H1 (cell line): Measurements from ENCODE around the gene BAX. TPM values are rescaled to one million over a fixed set of nuclear protein-coding genes. Genes with fewer than 3 reads are reported as not detected.

Experiments used
- ASH2L ChIP-seq: fragments of 200-600, 300-600 bp; sonication (generic); IDR thresholded peaks from one replicate; pipeline ENCODE4 v1.7.1; 2017; ENCODE audit warnings: low read length
- BCL11A ChIP-seq, 2 experiments: IDR thresholded peaks; one replicate each; pipeline ENCODE4 v1.6.1; 2011; ENCODE audit warnings: low read depth in 2 of 2, low read length in 2 of 2, mild to moderate bottlenecking in 2 of 2
- CTBP2 ChIP-seq: IDR thresholded peaks from 2 replicates; pipeline ENCODE4 v1.7.0; 2011; ENCODE audit warnings: borderline replicate concordance, mild to moderate bottlenecking, moderate library complexity, mixed read lengths, low read length; ENCODE audit not compliant: insufficient read depth, insufficient read length
- CTCF ChIP-seq, 3 experiments: IDR thresholded peaks; 1 replicate in 2 of 3; 2 replicates in 1 of 3; pipeline versions ENCODE4 v1.5.1 to v1.6.1; 2011; ENCODE audit warnings: low read length in 3 of 3, mild to moderate bottlenecking in 3 of 3, inconsistent platforms in 2 of 3, low read depth in 1 of 3, moderate library complexity in 1 of 3; ENCODE audit not compliant: insufficient read depth in 1 of 3; ENCODE audit errors: control extremely low read depth in 1 of 3
- polyA plus RNA-seq, 7 experiments: library from polyadenylated mRNA; depleted of rRNA in 3 of 7; stranded (reverse) in 5 of 7; unstranded in 2 of 7; fragments of >200 nt in 5 of 7; fragments of 200-250 nt in 2 of 7; gene quantifications; 1 replicate in 5 of 7; 2 replicates in 1 of 7; 4 replicates in 1 of 7; pipeline versions ENCODE4 v1.2.1 to v1.2.3, GENCODE V29; 2011 to 2013; ENCODE audit warnings: missing spikeins in 2 of 7, mixed read lengths in 2 of 7
- total RNA-seq: library from RNA; stranded (reverse); fragmentation: NEBNext Ultra II Directional; extraction: Animal tissue kit (Norgen Biotek cat#: 25700); gene quantifications from 2 replicates; pipeline ENCODE4 v1.2.1, GENCODE V29; 2021

Gene BAX
- total and polyA plus RNA-seq, 2 of the 8 experiments (the other 6 are each of a cell fraction or from before 2014, with no cell fraction given), result 257 to 346 TPM

- no peak for TF ChIP-seq CTCF (IDR thresholded peaks at IDR 0.05; ENCODE audit: control extremely low read depth in 1 of 3, insufficient read depth in 1 of 3, low read depth in 1 of 3, low read length in 3 of 3)
- no peak for TF ChIP-seq BCL11A (IDR thresholded peaks at IDR 0.05; ENCODE audit: low read depth in 2 of 2, low read length in 2 of 2)
- TF ChIP-seq CTBP2, result no peak
- no peak for TF ChIP-seq ASH2L
- TF ChIP-seq, all 59 proteins: peak for 0
These were observed 8.0 kb upstream of the BAX start (continued) for GRCh38 chr19:48946463-48947257.
